Activated CD4-positive, alpha-beta T cell treated with anti-CD3 and anti-CD28 coated beads, Interleukin-2, amount 50 U/mL, for 16 hours (primary cell): ENCODE data around the gene EXOC3.

Experiments used
- DNase-seq: peaks from one replicate; pipeline ENCODE4 v3.0.0-alpha.2; 2020

The EXOC3 gene

GRCh38 chr5:489689-490080, 46.7 kb downstream of the EXOC3 start:
- no peak for DNase-seq

GRCh38 chr5:490116-491106, 47.4 kb downstream of the EXOC3 start:
- no peak for DNase-seq

GRCh38 chr5:491119-491855, 48.3 kb downstream of the EXOC3 start:
- no peak for DNase-seq

GRCh38 chr5:491856-492155, 48.8 kb downstream of the EXOC3 start:
- no peak for DNase-seq

- DNase-seq: no peak
These were observed 49.4 kb downstream of the EXOC3 start for GRCh38 chr5:492314-492893.

GRCh38 chr5:493119-493701, 50.2 kb downstream of the EXOC3 start:
- DNase-seq: no peak

- no peak for DNase-seq
These were observed 50.8 kb downstream of the EXOC3 start for GRCh38 chr5:493758-494157.

GRCh38 chr5:494667-495255, 51.8 kb downstream of the EXOC3 start:
- no peak for DNase-seq

GRCh38 chr5:496028-496427, 53.1 kb downstream of the EXOC3 start:
- DNase-seq: no peak

- DNase-seq: no peak
These were observed 54.2 kb downstream of the EXOC3 start for GRCh38 chr5:497090-497700.

GRCh38 chr5:497871-498509, 55.0 kb downstream of the EXOC3 start:
- DNase-seq: no peak

GRCh38 chr5:499233-500209, 56.5 kb downstream of the EXOC3 start:
- no peak for DNase-seq

GRCh38 chr5:500491-500890, 57.5 kb downstream of the EXOC3 start:
- DNase-seq: no peak

- DNase-seq: no peak
These were observed 58.3 kb downstream of the EXOC3 start for GRCh38 chr5:501105-501830.

GRCh38 chr5:501831-502184, 58.8 kb downstream of the EXOC3 start:
- DNase-seq: no peak

- DNase-seq: no peak
These were observed 59.5 kb downstream of the EXOC3 start for GRCh38 chr5:502325-503079.

GRCh38 chr5:504326-505154, 61.6 kb downstream of the EXOC3 start:
- DNase-seq: no peak

- DNase-seq: no peak
These were observed 63.1 kb downstream of the EXOC3 start for GRCh38 chr5:505951-506525.
